MM.1S (cell line): ENCODE data around the gene SYTL2.

Source experiments
- DNase-seq: peaks from one replicate; pipeline ENCODE4 v3.0.0-alpha.2; 2015
- H2AFZ ChIP-seq: fragments of 300-600 bp; sonication (generic); 2 replicates; pipeline ENCODE4 v1.6.0; 2016; ENCODE audit warnings: antibody characterized with exemption, low read length
- H3F3A ChIP-seq: fragments of 300-600 bp; sonication (generic); 2 replicates; pipeline ENCODE4 v1.6.1; 2016; ENCODE audit warnings: mild to moderate bottlenecking, antibody characterized with exemption, low read length, moderate library complexity, mixed read lengths; ENCODE audit not compliant: insufficient read depth
- H3K27ac ChIP-seq: fragments of 300-600 bp; sonication (generic); 2 replicates; pipeline ENCODE4 v1.5.1; 2016; ENCODE audit warnings: mild to moderate bottlenecking, low read length
- H3K27me3 ChIP-seq: fragments of 300-600 bp; sonication (generic); replicated peaks from 2 replicates; pipeline ENCODE4 v1.6.0; 2016; ENCODE audit warnings: low read length; ENCODE audit not compliant: insufficient read depth
- H3K36me3 ChIP-seq: fragments of 300-600 bp; sonication (generic); replicated peaks from 2 replicates; pipeline ENCODE4 v1.6.1; 2016; ENCODE audit warnings: mild to moderate bottlenecking, low read length, mixed read lengths; ENCODE audit not compliant: insufficient read depth
- H3K4me1 ChIP-seq: fragments of 300-600 bp; sonication (generic); 2 replicates; pipeline ENCODE4 v1.6.1; 2016; ENCODE audit warnings: low read length, mixed read lengths
- H3K4me2 ChIP-seq: fragments of 300-600 bp; sonication (generic); 2 replicates; pipeline ENCODE4 v1.6.0; 2016; ENCODE audit warnings: low read depth, low read length
- H3K4me3 ChIP-seq: fragments of 300-600 bp; sonication (generic); 2 replicates; pipeline ENCODE4 v1.5.1; 2016; ENCODE audit warnings: low read length, mixed read lengths
- H3K79me2 ChIP-seq: fragments of 300-600 bp; sonication (generic); 2 replicates; pipeline ENCODE4 v1.6.1; 2016; ENCODE audit warnings: mixed run types, low read length, mixed read lengths
- H3K9ac ChIP-seq: fragments of 300-600 bp; sonication (generic); 2 replicates; pipeline ENCODE4 v1.6.1; 2016; ENCODE audit warnings: low read length, mixed read lengths
- H3K9me2 ChIP-seq: fragments of 300-600 bp; sonication (generic); replicated peaks from 2 replicates; pipeline ENCODE4 v1.6.1; 2016; ENCODE audit warnings: mild to moderate bottlenecking, low read length, mixed read lengths; ENCODE audit not compliant: insufficient read depth
- H3K9me3 ChIP-seq: fragments of 300-600 bp; sonication (generic); replicated peaks from 2 replicates; pipeline ENCODE4 v1.6.1; 2016; ENCODE audit warnings: mild to moderate bottlenecking, low read length, mixed read lengths; ENCODE audit not compliant: insufficient read depth
- H4K20me1 ChIP-seq: fragments of 300-600 bp; sonication (generic); 2 replicates; pipeline ENCODE4 v1.6.1; 2016; ENCODE audit warnings: mild to moderate bottlenecking, low read length, moderate library complexity, mixed read lengths; ENCODE audit not compliant: insufficient read depth
- EZH2 ChIP-seq: fragments of 300-600 bp; sonication (generic); optimal IDR thresholded peaks from 2 replicates; pipeline ENCODE3; 2017; ENCODE audit warnings: low read depth, mild to moderate bottlenecking, antibody characterized with exemption, low read length, mixed read lengths
- EZH2phosphoT487 ChIP-seq: fragments of 300-600 bp; sonication (generic); IDR thresholded peaks from 2 replicates; pipeline ENCODE4 v1.6.1; 2018; ENCODE audit warnings: antibody characterized with exemption, low read length
- TF ChIP-seq, protein P1 (sequence below): fragments of 300-600 bp; sonication (generic); IDR thresholded peaks from 2 replicates; pipeline ENCODE4 v1.5.1; 2016; ENCODE audit warnings: antibody characterized with exemption, low read length, mixed read lengths

SYTL2 gene

DNA sequence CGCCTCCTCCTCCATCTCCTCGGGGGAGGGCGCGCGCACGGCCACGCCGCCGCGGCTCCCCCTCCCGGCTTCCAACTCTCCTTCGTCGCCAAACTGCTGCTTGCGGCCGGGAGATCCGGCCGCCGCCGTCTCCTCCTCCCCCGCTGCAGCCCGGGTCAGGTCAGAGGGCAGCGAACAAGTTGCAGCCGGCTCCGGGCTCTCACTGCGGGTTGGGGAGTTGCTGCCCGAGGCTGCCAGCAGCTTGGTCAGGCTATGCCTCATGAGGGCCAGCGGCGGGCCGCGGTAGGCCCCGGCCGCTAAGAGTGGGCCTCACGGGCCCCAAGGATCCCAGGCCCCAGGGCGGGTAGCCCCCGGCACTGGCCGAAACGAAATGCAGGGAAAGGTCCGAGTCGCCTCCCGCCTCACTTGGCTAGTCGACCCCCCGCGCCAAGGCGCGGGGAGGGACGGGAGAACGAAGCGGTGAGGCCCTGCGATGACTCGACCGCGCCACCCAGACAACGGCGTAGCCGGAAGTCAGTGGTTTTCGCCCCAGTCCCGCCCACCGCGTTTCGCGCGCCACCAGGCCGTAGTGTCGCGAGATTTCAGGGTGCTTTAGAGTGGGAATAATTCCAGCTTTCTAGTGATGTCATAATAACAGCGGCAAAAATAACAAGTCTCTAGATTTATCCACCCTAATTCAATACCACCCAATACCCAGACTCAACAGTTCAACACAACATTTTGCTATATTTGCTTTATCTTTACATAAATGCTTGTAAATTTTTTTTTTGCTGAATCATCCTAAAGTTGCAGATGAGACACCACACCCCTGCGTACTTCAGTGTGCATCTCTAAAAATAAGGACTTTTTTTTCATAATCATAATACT is 146.1 kb downstream of the SYTL2 start, which contains the start of gene CREBZF:
Gene CREBZF, minus strand, starts transcription at position 515 of the 867 bp plus-strand sequence. Its CDS starts 254 bp downstream, at position 261.
- Histone ChIP-seq H3K9me2 (no peaks in the 10 kb centered on the region), H3K79me2 (peaks cover 50% of the 10 kb centered on the region)

DNA sequence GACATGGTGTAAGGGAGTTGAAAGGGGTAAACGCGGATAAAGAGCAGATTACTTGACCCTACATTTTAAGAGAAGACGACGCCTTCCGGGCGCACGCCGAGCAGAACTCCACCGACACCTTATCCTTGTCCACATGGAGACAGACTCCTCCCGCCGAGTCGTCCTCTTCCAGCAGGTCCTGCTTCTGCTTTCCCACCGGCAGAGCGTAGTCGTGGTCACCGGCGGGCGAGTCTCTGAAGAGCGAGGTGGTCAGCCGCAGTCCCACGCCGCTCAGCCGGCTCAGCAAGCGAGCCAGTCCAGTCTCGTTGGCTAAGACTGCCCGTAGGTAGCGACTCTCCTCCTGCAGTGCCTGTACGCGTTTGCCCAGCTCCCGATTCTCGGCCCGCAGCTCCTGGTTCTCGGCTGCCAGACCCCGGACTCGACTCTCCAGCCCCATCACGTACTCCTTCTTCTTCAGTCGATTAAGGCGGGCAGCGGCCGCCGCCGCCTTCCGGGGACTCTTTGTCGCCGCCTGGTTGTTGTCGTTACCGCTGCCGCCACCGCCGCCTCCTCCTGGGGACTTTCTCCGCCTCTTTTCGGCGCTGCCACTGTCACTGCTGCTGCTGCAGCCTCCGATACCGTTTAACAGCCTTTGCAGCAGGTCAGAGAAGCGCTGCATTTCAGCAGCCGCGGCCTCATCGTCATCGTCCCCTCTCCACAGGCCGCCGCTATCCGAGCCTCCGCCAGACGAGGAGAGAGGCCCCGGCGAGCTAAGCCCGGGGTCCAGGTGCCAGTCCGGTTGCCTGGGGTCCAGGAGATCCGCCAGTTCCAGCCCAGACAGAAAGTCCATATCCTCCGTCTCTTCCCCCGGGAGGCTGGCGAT is 147.0 kb downstream of the SYTL2 start:
- Histone ChIP-seq H3K9ac (peak overlapping the region; percentile 96), H3K9me3 (no peaks in the 10 kb centered on the region), H3K4me1 (peaks cover 18% of the 10 kb centered on the region), H3K36me3 (peaks cover 12% of the 10 kb centered on the region; the same call in 1 of the 2 replicates), H3K4me3 (peak overlapping the region; percentile 97), H3K4me2 (peak overlapping the region; percentile 89), H4K20me1 (peaks cover 33% of the 10 kb centered on the region), H3K79me2 (peaks cover 58% of the 10 kb centered on the region), H3K27ac (peak overlapping the region; percentile 91), H3F3A (peaks cover 11% of the 10 kb centered on the region; the same call in 1 of the 2 replicates), H3K27me3 (no peaks in the 10 kb centered on the region), H2AFZ (peak overlapping the region; percentile 44), H3K9me2 (no peaks in the 10 kb centered on the region)
- peak; percentile 81 for DNase-seq
- TF ChIP-seq, protein P1, sequence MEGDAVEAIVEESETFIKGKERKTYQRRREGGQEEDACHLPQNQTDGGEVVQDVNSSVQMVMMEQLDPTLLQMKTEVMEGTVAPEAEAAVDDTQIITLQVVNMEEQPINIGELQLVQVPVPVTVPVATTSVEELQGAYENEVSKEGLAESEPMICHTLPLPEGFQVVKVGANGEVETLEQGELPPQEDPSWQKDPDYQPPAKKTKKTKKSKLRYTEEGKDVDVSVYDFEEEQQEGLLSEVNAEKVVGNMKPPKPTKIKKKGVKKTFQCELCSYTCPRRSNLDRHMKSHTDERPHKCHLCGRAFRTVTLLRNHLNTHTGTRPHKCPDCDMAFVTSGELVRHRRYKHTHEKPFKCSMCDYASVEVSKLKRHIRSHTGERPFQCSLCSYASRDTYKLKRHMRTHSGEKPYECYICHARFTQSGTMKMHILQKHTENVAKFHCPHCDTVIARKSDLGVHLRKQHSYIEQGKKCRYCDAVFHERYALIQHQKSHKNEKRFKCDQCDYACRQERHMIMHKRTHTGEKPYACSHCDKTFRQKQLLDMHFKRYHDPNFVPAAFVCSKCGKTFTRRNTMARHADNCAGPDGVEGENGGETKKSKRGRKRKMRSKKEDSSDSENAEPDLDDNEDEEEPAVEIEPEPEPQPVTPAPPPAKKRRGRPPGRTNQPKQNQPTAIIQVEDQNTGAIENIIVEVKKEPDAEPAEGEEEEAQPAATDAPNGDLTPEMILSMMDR, result peak; percentile 54
- TF ChIP-seq EZH2phosphoT487 (no peak), EZH2 (no peak)

More for the DNA sequence above, 146.1 kb downstream of the SYTL2 start, which contains the start of gene CREBZF:
- peak; percentile 96 for DNase-seq
- Histone ChIP-seq H4K20me1 (peaks cover 32% of the 10 kb centered on the region), H3F3A (peaks cover 11% of the 10 kb centered on the region; the same call in 1 of the 2 replicates), H3K27me3 (no peaks in the 10 kb centered on the region), H3K9me3 (no peaks in the 10 kb centered on the region), H3K36me3 (peaks cover 11% of the 10 kb centered on the region; the same call in 1 of the 2 replicates), H2AFZ (peak within 1 kb of the TSS; percentile 89), H3K4me3 (peak within 1 kb of the TSS; percentile 97), H3K4me2 (peak within 1 kb of the TSS; percentile 89), H3K9ac (peak within 1 kb of the TSS; percentile 96), H3K4me1 (peaks cover 17% of the 10 kb centered on the region), H3K27ac (peak within 1 kb of the TSS; percentile 91)
- TF ChIP-seq, protein P1, result no peak
- TF ChIP-seq EZH2phosphoT487, result no peak
- TF ChIP-seq EZH2, result no peak

GRCh38 chr11:85663080-85663752 is 147.7 kb downstream of the SYTL2 start:
- Histone ChIP-seq H3F3A (peaks cover 11% of the 10 kb centered on the region; the same call in 1 of the 2 replicates), H3K9me2 (no peaks in the 10 kb centered on the region), H3K9ac (peak overlapping the region; percentile 96), H3K27me3 (no peaks in the 10 kb centered on the region), H3K9me3 (no peaks in the 10 kb centered on the region), H3K79me2 (peaks cover 66% of the 10 kb centered on the region), H3K4me1 (peaks cover 18% of the 10 kb centered on the region), H3K4me2 (peak overlapping the region; percentile 89), H3K27ac (peak overlapping the region; percentile 91; the same call in 1 of the 2 replicates), H3K36me3 (peaks cover 15% of the 10 kb centered on the region; the same call in 1 of the 2 replicates), H3K4me3 (peak overlapping the region; percentile 97), H2AFZ (0 out of 2 replicates have a peak overlapping the region, but pooled peaks have one; percentile 25), H4K20me1 (peaks cover 37% of the 10 kb centered on the region)
- DNase-seq, result peak; percentile 20
- TF ChIP-seq EZH2, result no peak
- TF ChIP-seq, protein P1, result no peak
- TF ChIP-seq EZH2phosphoT487, result no peak
